Measurements from ENCODE around the gene C5AR1.

Gene C5AR1

DNA sequence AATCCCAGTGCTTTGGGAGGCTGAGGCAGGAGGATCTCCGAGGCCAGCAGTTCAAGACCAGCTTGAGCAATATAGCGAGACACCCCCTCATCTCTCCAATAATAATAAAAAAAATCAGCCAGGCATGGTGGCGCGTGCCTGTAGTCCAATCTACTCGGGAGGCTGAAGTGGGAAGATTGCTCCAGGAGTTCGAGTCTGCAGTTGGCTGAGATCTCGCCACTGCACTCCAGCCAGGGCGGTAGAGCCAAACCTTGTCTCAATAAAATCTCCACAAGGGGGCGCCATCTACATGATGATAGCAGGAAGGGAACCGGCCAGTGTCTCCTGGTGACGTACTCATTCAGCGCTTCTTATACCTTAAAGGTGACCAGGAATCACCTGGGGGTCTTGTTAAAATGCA lies 13.6 kb upstream of the C5AR1 start:
- TF ChIP-seq RAD21 (IDR thresholded peaks at IDR 0.05; ENCODE audit: low read depth), result peak; percentile 97
- TF ChIP-seq, protein P1, sequence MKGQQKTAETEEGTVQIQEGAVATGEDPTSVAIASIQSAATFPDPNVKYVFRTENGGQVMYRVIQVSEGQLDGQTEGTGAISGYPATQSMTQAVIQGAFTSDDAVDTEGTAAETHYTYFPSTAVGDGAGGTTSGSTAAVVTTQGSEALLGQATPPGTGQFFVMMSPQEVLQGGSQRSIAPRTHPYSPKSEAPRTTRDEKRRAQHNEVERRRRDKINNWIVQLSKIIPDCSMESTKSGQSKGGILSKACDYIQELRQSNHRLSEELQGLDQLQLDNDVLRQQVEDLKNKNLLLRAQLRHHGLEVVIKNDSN (IDR thresholded peaks at IDR 0.05), result no peak

DNA sequence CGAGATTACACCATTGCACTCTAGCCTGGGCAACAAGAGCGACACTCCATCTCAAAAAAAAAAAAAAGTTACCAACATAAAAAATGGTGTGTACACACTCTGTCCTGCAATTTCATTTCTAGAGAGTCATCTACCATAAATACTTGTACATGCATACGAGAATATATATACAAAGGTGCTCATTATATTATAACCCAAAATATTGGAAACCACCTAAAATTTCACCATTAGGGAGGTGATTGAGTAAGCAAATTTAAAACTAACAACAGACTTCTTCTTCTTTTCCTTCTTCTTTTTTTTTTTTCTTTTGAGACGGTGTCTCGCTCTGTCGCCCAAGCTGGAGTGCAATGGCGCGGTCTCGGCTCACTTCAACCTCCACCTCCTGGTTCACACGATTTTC lies 7.4 kb upstream of the C5AR1 start:
- TF ChIP-seq, protein P2, sequence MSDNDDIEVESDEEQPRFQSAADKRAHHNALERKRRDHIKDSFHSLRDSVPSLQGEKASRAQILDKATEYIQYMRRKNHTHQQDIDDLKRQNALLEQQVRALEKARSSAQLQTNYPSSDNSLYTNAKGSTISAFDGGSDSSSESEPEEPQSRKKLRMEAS (IDR thresholded peaks at IDR 0.05), result no peak
- TF ChIP-seq CREB1 (IDR thresholded peaks at IDR 0.05; ENCODE audit: low read depth) (no peak), TCF12 (IDR thresholded peaks at IDR 0.05; ENCODE audit: low read depth) (no peak), ZBTB7A (IDR thresholded peaks at IDR 0.05; ENCODE audit: low read depth) (no peak), TEAD4 (IDR thresholded peaks at IDR 0.05) (no peak), NFIC (IDR thresholded peaks at IDR 0.05) (no peak), CEBPB (IDR thresholded peaks at IDR 0.05) (no peak), EGR1 (IDR thresholded peaks at IDR 0.05) (no peak), TAF1 (IDR thresholded peaks at IDR 0.05; ENCODE audit: low read depth) (no peak), YY1 (IDR thresholded peaks at IDR 0.05; ENCODE audit: low read depth) (no peak), RAD21 (IDR thresholded peaks at IDR 0.05; ENCODE audit: low read depth) (no peak), FOXM1 (IDR thresholded peaks at IDR 0.05; ENCODE audit: borderline replicate concordance, low read depth) (no peak), EP300 (IDR thresholded peaks at IDR 0.05; ENCODE audit: borderline replicate concordance) (no peak)
- TF ChIP-seq, protein P1 (IDR thresholded peaks at IDR 0.05), result no peak
- TF ChIP-seq, protein P3, sequence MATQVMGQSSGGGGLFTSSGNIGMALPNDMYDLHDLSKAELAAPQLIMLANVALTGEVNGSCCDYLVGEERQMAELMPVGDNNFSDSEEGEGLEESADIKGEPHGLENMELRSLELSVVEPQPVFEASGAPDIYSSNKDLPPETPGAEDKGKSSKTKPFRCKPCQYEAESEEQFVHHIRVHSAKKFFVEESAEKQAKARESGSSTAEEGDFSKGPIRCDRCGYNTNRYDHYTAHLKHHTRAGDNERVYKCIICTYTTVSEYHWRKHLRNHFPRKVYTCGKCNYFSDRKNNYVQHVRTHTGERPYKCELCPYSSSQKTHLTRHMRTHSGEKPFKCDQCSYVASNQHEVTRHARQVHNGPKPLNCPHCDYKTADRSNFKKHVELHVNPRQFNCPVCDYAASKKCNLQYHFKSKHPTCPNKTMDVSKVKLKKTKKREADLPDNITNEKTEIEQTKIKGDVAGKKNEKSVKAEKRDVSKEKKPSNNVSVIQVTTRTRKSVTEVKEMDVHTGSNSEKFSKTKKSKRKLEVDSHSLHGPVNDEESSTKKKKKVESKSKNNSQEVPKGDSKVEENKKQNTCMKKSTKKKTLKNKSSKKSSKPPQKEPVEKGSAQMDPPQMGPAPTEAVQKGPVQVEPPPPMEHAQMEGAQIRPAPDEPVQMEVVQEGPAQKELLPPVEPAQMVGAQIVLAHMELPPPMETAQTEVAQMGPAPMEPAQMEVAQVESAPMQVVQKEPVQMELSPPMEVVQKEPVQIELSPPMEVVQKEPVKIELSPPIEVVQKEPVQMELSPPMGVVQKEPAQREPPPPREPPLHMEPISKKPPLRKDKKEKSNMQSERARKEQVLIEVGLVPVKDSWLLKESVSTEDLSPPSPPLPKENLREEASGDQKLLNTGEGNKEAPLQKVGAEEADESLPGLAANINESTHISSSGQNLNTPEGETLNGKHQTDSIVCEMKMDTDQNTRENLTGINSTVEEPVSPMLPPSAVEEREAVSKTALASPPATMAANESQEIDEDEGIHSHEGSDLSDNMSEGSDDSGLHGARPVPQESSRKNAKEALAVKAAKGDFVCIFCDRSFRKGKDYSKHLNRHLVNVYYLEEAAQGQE (IDR thresholded peaks at IDR 0.05; ENCODE audit: low read depth), result no peak

DNA sequence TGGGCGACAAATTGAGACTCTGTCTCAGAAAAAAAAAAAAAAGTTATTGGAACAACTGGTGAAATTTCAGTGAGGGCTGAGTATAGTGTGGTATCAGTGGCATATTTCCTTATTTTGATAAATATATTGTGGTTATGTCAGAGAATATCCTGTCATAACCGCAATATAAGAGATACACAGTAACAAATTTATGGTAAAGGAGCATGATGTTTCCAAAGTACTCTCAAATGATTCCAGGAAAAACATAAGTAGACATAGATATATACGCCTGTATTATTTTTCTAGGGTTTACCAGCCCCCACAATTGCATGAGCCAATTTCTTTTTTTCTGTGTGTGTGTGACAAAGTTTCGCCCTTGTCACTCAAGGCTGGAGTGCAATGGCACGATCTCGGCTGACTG lies 5.7 kb upstream of the C5AR1 start:
- no peak for TF ChIP-seq EGR1 (IDR thresholded peaks at IDR 0.05)
- no peak for TF ChIP-seq EP300 (IDR thresholded peaks at IDR 0.05; ENCODE audit: borderline replicate concordance)
- TF ChIP-seq, protein P3 (IDR thresholded peaks at IDR 0.05; ENCODE audit: low read depth), result no peak
- TF ChIP-seq CEBPB (IDR thresholded peaks at IDR 0.05), result no peak
- TF ChIP-seq, protein P1 (IDR thresholded peaks at IDR 0.05), result no peak
- TF ChIP-seq YY1 (IDR thresholded peaks at IDR 0.05; ENCODE audit: low read depth), result no peak
- TF ChIP-seq ZBTB7A (IDR thresholded peaks at IDR 0.05; ENCODE audit: low read depth), result no peak
- no peak for TF ChIP-seq TEAD4 (IDR thresholded peaks at IDR 0.05)
- no peak for TF ChIP-seq NFIC (IDR thresholded peaks at IDR 0.05)
- TF ChIP-seq RAD21 (IDR thresholded peaks at IDR 0.05; ENCODE audit: low read depth), result no peak
- TF ChIP-seq FOXM1 (IDR thresholded peaks at IDR 0.05; ENCODE audit: borderline replicate concordance, low read depth), result no peak
- no peak for TF ChIP-seq TCF12 (IDR thresholded peaks at IDR 0.05; ENCODE audit: low read depth)
- no peak for TF ChIP-seq TAF1 (IDR thresholded peaks at IDR 0.05; ENCODE audit: low read depth)
- no peak for TF ChIP-seq CREB1 (IDR thresholded peaks at IDR 0.05; ENCODE audit: low read depth)

DNA sequence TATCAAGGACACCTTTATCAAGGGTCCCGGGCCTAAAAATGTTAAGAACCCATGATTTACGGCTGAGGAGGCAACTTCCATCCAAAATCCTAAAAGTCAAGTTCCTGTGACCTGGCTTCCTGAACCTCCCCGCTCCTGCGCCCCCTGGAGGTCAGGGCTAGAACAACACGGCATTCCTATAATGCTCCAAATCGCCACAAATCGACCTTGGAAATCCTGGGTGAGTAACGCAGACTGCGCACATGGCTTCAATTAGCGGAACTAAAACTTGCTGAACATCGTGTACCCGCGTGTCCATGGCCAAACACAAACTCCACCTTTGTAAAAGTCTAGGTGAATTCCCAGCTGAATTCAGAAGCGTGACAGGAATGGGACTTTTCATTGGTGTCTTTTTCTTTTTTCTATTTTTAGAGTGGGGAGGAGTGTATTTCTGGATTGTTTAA lies 4.3 kb upstream of the C5AR1 start:
- TF ChIP-seq TEAD4 (IDR thresholded peaks at IDR 0.05) (peak; percentile 47), ZBTB7A (IDR thresholded peaks at IDR 0.05; ENCODE audit: low read depth) (no peak), RAD21 (IDR thresholded peaks at IDR 0.05; ENCODE audit: low read depth) (peak; percentile 60; the same call in 1 of the 2 replicates), EP300 (IDR thresholded peaks at IDR 0.05; ENCODE audit: borderline replicate concordance) (no peak), CREB1 (IDR thresholded peaks at IDR 0.05; ENCODE audit: low read depth) (no peak), EGR1 (IDR thresholded peaks at IDR 0.05) (no peak), FOXM1 (IDR thresholded peaks at IDR 0.05; ENCODE audit: borderline replicate concordance, low read depth) (no peak), TCF12 (IDR thresholded peaks at IDR 0.05; ENCODE audit: low read depth) (no peak), TAF1 (IDR thresholded peaks at IDR 0.05; ENCODE audit: low read depth) (no peak), NFIC (IDR thresholded peaks at IDR 0.05) (no peak), CEBPB (IDR thresholded peaks at IDR 0.05) (no peak), YY1 (IDR thresholded peaks at IDR 0.05; ENCODE audit: low read depth) (no peak)
- TF ChIP-seq, protein P2 (IDR thresholded peaks at IDR 0.05), result peak; percentile 35; the same call in 1 of the 2 replicates
- TF ChIP-seq, protein P1 (IDR thresholded peaks at IDR 0.05), result no peak
- TF ChIP-seq, protein P3 (IDR thresholded peaks at IDR 0.05; ENCODE audit: low read depth), result no peak
